Measurements from ENCODE around the gene ME1.
"Not testable (repeated sequence)": the region's sequence is repeated elsewhere in the genome, so short reads cannot be mapped to it uniquely, and the experiment has no call there.

Gene ME1

DNA sequence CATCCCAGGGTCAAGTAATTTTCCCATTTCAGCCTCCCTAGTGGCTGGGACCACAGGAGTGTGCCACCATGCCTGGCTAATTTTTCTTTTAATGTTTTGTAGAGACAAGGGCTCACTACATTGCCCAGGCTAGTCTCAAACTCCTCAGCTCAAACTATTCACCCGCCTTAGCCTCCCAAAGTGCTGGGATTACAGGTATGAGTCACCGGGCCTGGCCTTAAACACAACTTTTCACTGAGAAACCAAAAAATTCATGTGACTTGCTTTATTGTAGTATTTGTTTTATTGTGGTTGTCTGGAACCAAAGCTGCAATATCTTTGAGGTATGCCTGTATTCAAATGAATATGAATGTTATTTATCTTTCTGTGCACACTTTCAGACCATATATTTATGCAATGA, 165.5 kb downstream of the ME1 start:
- Histone ChIP-seq H3K4me1 (ENCODE audit: control insufficient read depth, insufficient read depth, low read length) (no peaks in the 10 kb centered on the region), H3K36me3 (ENCODE audit: control insufficient read depth in 2 of 2, insufficient read depth in 2 of 2, low read length in 2 of 2) (no peaks in the 10 kb centered on the region), H3K4me3 (ENCODE audit: low read length in 2 of 2) (no peak overlapping the region), H3K9me3 (ENCODE audit: control insufficient read depth in 2 of 2, low read length in 2 of 2) (no peaks in the 10 kb centered on the region), H3K9ac (ENCODE audit: low read length in 2 of 2) (no peak overlapping the region), H3K27ac (ENCODE audit: low read length) (no peak overlapping the region), H3K27me3 (ENCODE audit: control insufficient read depth in 1 of 2, insufficient read depth in 2 of 2, low read length in 2 of 2) (no peaks in the 10 kb centered on the region)

DNA sequence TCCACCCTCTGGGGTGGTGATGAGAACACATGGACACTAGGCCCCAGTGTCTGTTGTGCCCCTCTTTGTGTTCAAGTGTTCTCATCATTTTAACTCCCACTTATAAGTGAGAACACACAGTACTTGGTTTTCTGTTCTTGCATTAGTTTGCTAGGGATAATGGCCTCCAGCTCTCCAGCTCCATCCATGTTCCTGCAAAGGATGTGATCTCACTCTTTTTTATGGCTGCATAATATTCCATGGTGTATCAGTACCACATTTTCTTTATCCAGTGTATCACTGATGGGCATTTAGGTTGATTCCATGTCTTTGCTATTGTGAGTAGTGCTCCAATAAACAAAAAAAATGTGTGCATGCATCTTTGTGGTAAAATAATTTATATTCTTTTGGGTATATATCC, 170.3 kb downstream of the ME1 start:
- Histone ChIP-seq H3K27ac (ENCODE audit: low read length) (no peak overlapping the region), H3K9ac (ENCODE audit: low read length in 2 of 2) (no peak overlapping the region), H3K4me1 (ENCODE audit: control insufficient read depth, insufficient read depth, low read length) (no peaks in the 10 kb centered on the region), H3K36me3 (ENCODE audit: control insufficient read depth in 2 of 2, insufficient read depth in 2 of 2, low read length in 2 of 2) (no peaks in the 10 kb centered on the region), H3K4me3 (ENCODE audit: low read length in 2 of 2) (no peak overlapping the region), H3K9me3 (ENCODE audit: control insufficient read depth in 2 of 2, low read length in 2 of 2) (no peaks in the 10 kb centered on the region), H3K27me3 (ENCODE audit: control insufficient read depth in 1 of 2, insufficient read depth in 2 of 2, low read length in 2 of 2) (no peaks in the 10 kb centered on the region)

DNA sequence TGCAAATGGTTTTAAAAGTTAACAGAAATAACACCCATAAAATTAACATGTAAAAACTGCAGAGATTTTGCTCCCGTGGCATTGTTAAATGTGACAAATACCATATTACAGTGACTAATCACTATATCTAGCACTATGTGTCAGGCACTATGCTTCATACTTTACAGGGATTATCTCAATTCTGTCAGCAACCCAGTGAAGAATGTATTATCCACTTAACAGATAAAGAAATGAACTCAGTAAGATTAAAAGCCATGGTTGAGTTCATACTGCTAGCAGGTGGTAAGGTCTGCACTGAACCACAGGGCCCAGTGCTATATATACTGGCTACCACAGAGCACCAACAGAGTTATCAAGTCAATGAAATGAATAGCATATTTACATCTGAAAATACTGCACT, 172.3 kb downstream of the ME1 start:
- Histone ChIP-seq H3K4me3 (ENCODE audit: low read length in 2 of 2) (no peak overlapping the region), H3K4me1 (ENCODE audit: control insufficient read depth, insufficient read depth, low read length) (no peaks in the 10 kb centered on the region), H3K36me3 (ENCODE audit: control insufficient read depth in 2 of 2, insufficient read depth in 2 of 2, low read length in 2 of 2) (no peaks in the 10 kb centered on the region), H3K27me3 (ENCODE audit: control insufficient read depth in 1 of 2, insufficient read depth in 2 of 2, low read length in 2 of 2) (no peaks in the 10 kb centered on the region), H3K9me3 (ENCODE audit: control insufficient read depth in 2 of 2, low read length in 2 of 2) (no peaks in the 10 kb centered on the region), H3K27ac (ENCODE audit: low read length) (no peak overlapping the region), H3K9ac (ENCODE audit: low read length in 2 of 2) (no peak overlapping the region)

DNA sequence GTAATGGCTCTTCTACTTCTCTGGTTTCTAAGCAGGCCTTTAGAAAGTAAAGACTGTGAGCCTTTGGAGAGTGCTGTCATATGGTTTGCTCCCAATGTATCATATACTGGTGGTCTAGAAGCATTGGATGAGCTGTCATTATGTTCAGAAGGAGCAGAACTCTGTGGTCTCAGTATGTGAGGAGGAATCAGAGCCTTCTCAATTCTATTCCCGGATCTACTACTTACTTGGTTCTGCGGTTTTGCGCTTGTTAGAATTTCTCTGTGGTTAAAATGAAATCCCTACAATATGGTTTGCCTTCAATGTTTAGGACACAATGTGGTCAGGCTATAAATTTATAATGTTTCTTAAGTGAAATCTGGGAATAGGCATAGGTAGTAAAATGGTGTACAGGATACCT, 173.1 kb downstream of the ME1 start:
- no peak overlapping the region for H3K4me3 ChIP-seq (ENCODE audit: low read length in 2 of 2)
- H3K9ac ChIP-seq (ENCODE audit: low read length in 2 of 2): no peak overlapping the region
- no peak overlapping the region for H3K27ac ChIP-seq (ENCODE audit: low read length)
- no peaks in the 10 kb centered on the region for H3K27me3 ChIP-seq (ENCODE audit: control insufficient read depth in 1 of 2, insufficient read depth in 2 of 2, low read length in 2 of 2)
- no peaks in the 10 kb centered on the region for H3K4me1 ChIP-seq (ENCODE audit: control insufficient read depth, insufficient read depth, low read length)
- H3K9me3 ChIP-seq (ENCODE audit: control insufficient read depth in 2 of 2, low read length in 2 of 2): no peaks in the 10 kb centered on the region
- H3K36me3 ChIP-seq (ENCODE audit: control insufficient read depth in 2 of 2, insufficient read depth in 2 of 2, low read length in 2 of 2): no peaks in the 10 kb centered on the region

DNA sequence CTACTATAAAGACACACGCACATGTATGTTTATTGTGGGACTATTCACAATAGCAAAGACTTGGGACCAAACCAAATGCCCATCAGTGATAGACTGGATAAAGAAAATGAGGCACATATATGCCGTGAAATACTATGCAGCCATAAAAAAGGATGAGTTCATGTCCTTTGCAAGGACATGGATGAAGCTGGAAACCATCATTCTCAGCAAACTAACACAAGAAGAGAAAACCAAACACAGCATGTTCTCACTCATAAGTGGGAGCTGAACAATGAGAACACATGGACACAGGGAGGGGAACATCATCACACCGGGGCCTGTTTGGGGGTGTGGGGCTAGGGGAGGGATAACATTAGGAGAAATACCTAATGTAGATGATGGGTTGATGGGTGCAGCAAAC, 174.1 kb downstream of the ME1 start:
- not testable (repeated sequence) for H3K27ac ChIP-seq (ENCODE audit: low read length); H3K36me3 ChIP-seq (ENCODE audit: control insufficient read depth in 2 of 2, insufficient read depth in 2 of 2, low read length in 2 of 2); H3K4me1 ChIP-seq (ENCODE audit: control insufficient read depth, insufficient read depth, low read length); H3K9ac ChIP-seq (ENCODE audit: low read length in 2 of 2); H3K9me3 ChIP-seq (ENCODE audit: control insufficient read depth in 2 of 2, low read length in 2 of 2); H3K27me3 ChIP-seq (ENCODE audit: control insufficient read depth in 1 of 2, insufficient read depth in 2 of 2, low read length in 2 of 2); H3K4me3 ChIP-seq (ENCODE audit: low read length in 2 of 2)

DNA sequence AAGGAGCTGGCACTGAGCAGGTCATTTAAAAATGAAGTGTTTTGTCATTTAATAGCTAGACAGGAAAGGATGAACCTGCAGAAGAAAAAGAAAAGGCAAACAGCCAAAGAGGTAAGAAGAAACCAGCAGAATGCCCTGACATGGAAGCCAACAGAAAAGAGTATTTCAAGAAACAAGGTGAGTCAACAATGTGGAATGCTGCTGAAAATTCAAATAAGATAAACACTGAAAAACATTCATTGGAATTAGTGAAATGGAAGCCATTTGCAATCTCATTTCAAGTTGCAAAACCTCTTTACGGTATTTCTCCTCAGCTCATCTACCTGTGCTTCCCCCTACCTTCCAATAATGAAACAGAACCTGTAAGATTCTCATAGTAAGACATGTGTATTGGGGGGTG, 178.1 kb downstream of the ME1 start:
- H3K9ac ChIP-seq (ENCODE audit: low read length in 2 of 2): no peak overlapping the region

DNA sequence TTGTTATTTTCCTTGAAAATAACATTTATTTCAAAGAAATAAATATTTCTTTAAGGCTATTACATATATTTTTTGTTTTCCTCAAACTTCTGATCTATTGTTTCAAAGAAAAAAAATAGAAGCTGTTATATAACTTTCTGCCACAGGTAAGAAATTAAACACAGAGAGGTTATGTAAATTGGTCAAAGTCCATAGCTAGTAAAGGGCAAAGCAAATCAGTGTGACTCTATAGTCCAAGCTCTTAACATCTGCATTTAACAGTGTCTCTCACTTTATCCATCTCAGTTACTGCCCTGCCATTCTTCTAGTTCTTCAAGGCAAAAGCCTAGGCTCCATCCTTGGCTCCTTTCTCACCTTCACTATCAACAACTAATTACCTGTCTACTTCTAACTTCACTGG, 180.6 kb downstream of the ME1 start:
- Histone ChIP-seq H3K9me3 (ENCODE audit: control insufficient read depth in 2 of 2, low read length in 2 of 2) (no peaks in the 10 kb centered on the region), H3K27me3 (ENCODE audit: control insufficient read depth in 1 of 2, insufficient read depth in 2 of 2, low read length in 2 of 2) (no peaks in the 10 kb centered on the region), H3K4me3 (ENCODE audit: low read length in 2 of 2) (no peak overlapping the region), H3K36me3 (ENCODE audit: control insufficient read depth in 2 of 2, insufficient read depth in 2 of 2, low read length in 2 of 2) (no peaks in the 10 kb centered on the region), H3K27ac (ENCODE audit: low read length) (no peak overlapping the region), H3K9ac (ENCODE audit: low read length in 2 of 2) (no peak overlapping the region), H3K4me1 (ENCODE audit: control insufficient read depth, insufficient read depth, low read length) (no peaks in the 10 kb centered on the region)

More for the DNA sequence above, 178.1 kb downstream of the ME1 start:
- Histone ChIP-seq H3K27me3 (ENCODE audit: control insufficient read depth in 1 of 2, insufficient read depth in 2 of 2, low read length in 2 of 2) (no peaks in the 10 kb centered on the region), H3K36me3 (ENCODE audit: control insufficient read depth in 2 of 2, insufficient read depth in 2 of 2, low read length in 2 of 2) (no peaks in the 10 kb centered on the region), H3K4me1 (ENCODE audit: control insufficient read depth, insufficient read depth, low read length) (no peaks in the 10 kb centered on the region), H3K27ac (ENCODE audit: low read length) (no peak overlapping the region), H3K9me3 (ENCODE audit: control insufficient read depth in 2 of 2, low read length in 2 of 2) (no peaks in the 10 kb centered on the region), H3K4me3 (ENCODE audit: low read length in 2 of 2) (no peak overlapping the region)

DNA sequence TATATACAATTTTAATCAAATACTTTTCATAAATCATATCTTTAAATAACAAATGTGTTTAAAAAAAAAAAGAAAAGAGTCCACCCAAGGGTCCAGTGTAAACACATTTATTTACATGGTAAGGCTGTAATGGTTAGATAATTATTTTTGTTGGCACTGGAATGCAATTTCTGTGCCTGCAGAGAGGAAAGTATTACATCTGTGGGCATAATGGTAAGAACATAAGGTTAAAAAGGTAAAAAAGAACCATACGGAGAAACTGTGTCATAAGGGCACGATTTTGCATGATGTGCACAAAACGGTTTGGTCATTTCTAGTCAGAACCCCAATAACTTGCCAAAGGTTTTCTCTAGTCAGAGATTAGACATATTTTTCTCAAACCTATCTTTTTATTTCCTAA, 183.4 kb downstream of the ME1 start:
- Histone ChIP-seq H3K27me3 (ENCODE audit: control insufficient read depth in 1 of 2, insufficient read depth in 2 of 2, low read length in 2 of 2) (no peaks in the 10 kb centered on the region), H3K9me3 (ENCODE audit: control insufficient read depth in 2 of 2, low read length in 2 of 2) (no peaks in the 10 kb centered on the region), H3K36me3 (ENCODE audit: control insufficient read depth in 2 of 2, insufficient read depth in 2 of 2, low read length in 2 of 2) (no peaks in the 10 kb centered on the region), H3K9ac (ENCODE audit: low read length in 2 of 2) (no peak overlapping the region), H3K4me3 (ENCODE audit: low read length in 2 of 2) (no peak overlapping the region), H3K27ac (ENCODE audit: low read length) (no peak overlapping the region), H3K4me1 (ENCODE audit: control insufficient read depth, insufficient read depth, low read length) (no peaks in the 10 kb centered on the region)

DNA sequence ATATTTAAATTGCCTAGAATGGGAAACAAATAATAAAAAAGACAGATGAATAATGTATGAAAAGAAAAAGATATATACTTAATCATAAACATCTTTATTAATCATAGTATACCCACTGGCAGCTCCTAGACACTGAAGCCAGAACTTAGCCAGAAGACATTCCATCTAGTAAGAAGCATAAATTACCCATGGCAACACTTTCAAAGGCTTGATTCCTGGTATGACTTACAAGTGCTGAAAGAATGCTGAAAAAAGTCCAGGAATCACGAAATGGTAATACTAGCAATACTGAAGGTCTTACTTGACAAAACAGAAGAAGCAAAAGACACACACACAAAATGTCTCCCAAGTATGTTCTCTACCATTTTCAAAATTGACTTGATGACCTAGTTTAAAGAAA, 199.7 kb downstream of the ME1 start:
- Histone ChIP-seq H3K4me1 (ENCODE audit: control insufficient read depth, insufficient read depth, low read length) (no peaks in the 10 kb centered on the region), H3K9me3 (ENCODE audit: control insufficient read depth in 2 of 2, low read length in 2 of 2) (no peaks in the 10 kb centered on the region), H3K36me3 (ENCODE audit: control insufficient read depth in 2 of 2, insufficient read depth in 2 of 2, low read length in 2 of 2) (no peaks in the 10 kb centered on the region), H3K27ac (ENCODE audit: low read length) (no peak overlapping the region), H3K9ac (ENCODE audit: low read length in 2 of 2) (no peak overlapping the region), H3K4me3 (ENCODE audit: low read length in 2 of 2) (no peak overlapping the region), H3K27me3 (ENCODE audit: control insufficient read depth in 1 of 2, insufficient read depth in 2 of 2, low read length in 2 of 2) (no peaks in the 10 kb centered on the region)

DNA sequence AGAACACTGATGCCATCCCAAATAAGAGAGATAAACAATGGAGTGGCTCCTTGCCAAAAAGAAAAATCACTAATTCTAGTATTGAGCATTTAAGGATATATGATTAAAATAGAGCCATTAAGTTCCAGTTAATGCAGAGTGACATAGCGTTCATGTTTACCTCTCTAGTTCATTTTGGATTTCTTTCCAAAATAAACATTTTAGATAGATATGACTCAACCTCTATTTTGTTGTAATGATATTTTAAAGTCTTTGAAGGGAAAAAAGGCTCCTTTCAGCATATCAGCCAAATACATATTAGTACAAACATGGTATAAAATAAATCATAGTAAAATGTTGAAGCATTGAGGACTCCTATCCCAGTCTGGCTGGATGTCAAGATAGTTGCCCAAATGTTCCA, 204.3 kb downstream of the ME1 start:
- Histone ChIP-seq H3K27ac (ENCODE audit: low read length) (no peak overlapping the region), H3K36me3 (ENCODE audit: control insufficient read depth in 2 of 2, insufficient read depth in 2 of 2, low read length in 2 of 2) (no peaks in the 10 kb centered on the region), H3K9me3 (ENCODE audit: control insufficient read depth in 2 of 2, low read length in 2 of 2) (no peaks in the 10 kb centered on the region), H3K4me3 (ENCODE audit: low read length in 2 of 2) (no peak overlapping the region), H3K27me3 (ENCODE audit: control insufficient read depth in 1 of 2, insufficient read depth in 2 of 2, low read length in 2 of 2) (no peaks in the 10 kb centered on the region), H3K9ac (ENCODE audit: low read length in 2 of 2) (no peak overlapping the region), H3K4me1 (ENCODE audit: control insufficient read depth, insufficient read depth, low read length) (no peaks in the 10 kb centered on the region)

DNA sequence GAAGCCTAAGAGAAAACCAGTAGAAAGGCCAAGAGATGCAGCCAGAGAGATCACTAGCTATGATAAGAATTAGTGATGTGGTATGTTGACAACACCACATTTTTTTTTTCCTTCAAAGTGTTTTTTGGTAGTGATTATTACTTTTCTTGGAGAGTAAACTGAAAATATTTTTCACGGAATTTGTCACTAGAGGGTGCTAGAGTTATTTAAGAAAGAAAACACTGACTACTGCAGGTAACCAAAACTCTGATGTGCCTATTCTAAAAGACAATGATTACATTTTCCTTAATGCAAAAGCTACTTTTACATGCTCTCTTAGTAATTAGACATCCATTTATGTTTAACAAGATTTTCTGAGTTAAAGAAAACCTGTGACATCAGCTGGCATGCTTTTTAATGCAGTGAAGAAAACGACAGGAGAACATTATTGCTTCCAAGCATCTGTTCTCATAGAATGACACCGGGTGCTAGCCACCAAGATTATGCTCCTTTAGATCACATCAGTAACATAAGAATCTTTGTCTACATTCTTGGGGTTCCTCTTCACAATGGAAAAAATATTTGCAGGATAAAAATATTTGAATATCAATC, 208.9 kb downstream of the ME1 start:
- no peak overlapping the region for H3K9ac ChIP-seq (ENCODE audit: low read length in 2 of 2)
- H3K36me3 ChIP-seq (ENCODE audit: control insufficient read depth in 2 of 2, insufficient read depth in 2 of 2, low read length in 2 of 2): no peaks in the 10 kb centered on the region
- H3K4me3 ChIP-seq (ENCODE audit: low read length in 2 of 2): no peak overlapping the region
- no peaks in the 10 kb centered on the region for H3K9me3 ChIP-seq (ENCODE audit: control insufficient read depth in 2 of 2, low read length in 2 of 2)
- no peaks in the 10 kb centered on the region for H3K4me1 ChIP-seq (ENCODE audit: control insufficient read depth, insufficient read depth, low read length)
- no peaks in the 10 kb centered on the region for H3K27me3 ChIP-seq (ENCODE audit: control insufficient read depth in 1 of 2, insufficient read depth in 2 of 2, low read length in 2 of 2)
- no peak overlapping the region for H3K27ac ChIP-seq (ENCODE audit: low read length)

Data from stomach smooth muscle (tissue), 2 donors.